Activated CD4-positive, alpha-beta T cell treated with anti-CD3 and anti-CD28 coated beads, Interleukin-2, amount 10 ng/mL, durations not matched to agents 24 days and 14 days (primary cell): ENCODE results near the gene CYP3A5. TPM values are rescaled to one million over a fixed set of nuclear protein-coding genes. Genes with fewer than 3 reads are reported as not detected.

Experiments used
- DNase-seq: peaks from one replicate; pipeline ENCODE4 v3.0.0; 2022
- H3K27ac Mint-ChIP-seq: one replicate; pipeline ENCODE4 v1.8.0; 2022; ENCODE audit warnings: mild to moderate bottlenecking, mixed read lengths
- H3K27me3 Mint-ChIP-seq: one replicate; pipeline ENCODE4 v1.8.0; 2022; ENCODE audit warnings: mixed read lengths
- H3K36me3 Mint-ChIP-seq: one replicate; pipeline ENCODE4 v1.8.0; 2022; ENCODE audit warnings: low read depth, mild to moderate bottlenecking, mixed read lengths
- H3K4me1 Mint-ChIP-seq: one replicate; pipeline ENCODE4 v1.8.0; 2021; ENCODE audit warnings: mixed read lengths
- H3K4me3 Mint-ChIP-seq: one replicate; pipeline ENCODE4 v1.8.0; 2022; ENCODE audit warnings: mild to moderate bottlenecking, moderate library complexity, mixed read lengths
- H3K9me3 Mint-ChIP-seq: one replicate; pipeline ENCODE4 v1.8.0; 2021; ENCODE audit warnings: mixed read lengths
- intact Hi-C: fragments of 100-400 bp; cut with micrococcal nuclease; formaldehyde crosslinking; loops from one replicate; pipeline ENCODE4 v1.15.1; 2023
- total RNA-seq: library from RNA; stranded (reverse); gene quantifications from 2 replicates; pipeline ENCODE4 v1.2.3, GENCODE V29; 2022

The CYP3A5 gene
- total RNA-seq, 1 donor from 2014 or later: not detected

- peak overlapping the region; percentile 91 for H3K4me3 Mint-ChIP-seq
- H3K27me3 Mint-ChIP-seq: no peaks in the 10 kb centered on the region
- H3K36me3 Mint-ChIP-seq: peaks cover 90% of the 10 kb centered on the region
- H3K4me1 Mint-ChIP-seq: peaks cover 66% of the 10 kb centered on the region
- peak overlapping the region; percentile 92 for H3K27ac Mint-ChIP-seq
- DNase-seq: peak; percentile 73
- H3K9me3 Mint-ChIP-seq: no peaks in the 10 kb centered on the region
- intact Hi-C loops: loop anchor here (1.0 to 2.0 kb wide), 2 partner anchors 14 to 64 kb away; partner anchors contain the start of gene ZNF655
Measured at GRCh38 chr7:99623091-99623693, 56.6 kb downstream of the CYP3A5 start.

- peak overlapping the region; percentile 92 for H3K27ac Mint-ChIP-seq
- peaks cover 89% of the 10 kb centered on the region for H3K36me3 Mint-ChIP-seq
- H3K27me3 Mint-ChIP-seq: no peaks in the 10 kb centered on the region
- no peak for DNase-seq
- peaks cover 71% of the 10 kb centered on the region for H3K4me1 Mint-ChIP-seq
- intact Hi-C loops: loop anchor here (2.0 kb wide), 1 partner anchor 64 kb away; the partner anchor contains the start of gene ZNF655
- H3K4me3 Mint-ChIP-seq: peak overlapping the region; percentile 91
- no peaks in the 10 kb centered on the region for H3K9me3 Mint-ChIP-seq
Measured at GRCh38 chr7:99622596-99622995, 57.2 kb downstream of the CYP3A5 start.

- Mint-ChIP-seq H3K9me3 (no peaks in the 10 kb centered on the region), H3K27me3 (no peaks in the 10 kb centered on the region), H3K4me1 (peaks cover 69% of the 10 kb centered on the region), H3K4me3 (peak overlapping the region; percentile 7), H3K36me3 (peaks cover 83% of the 10 kb centered on the region), H3K27ac (peak overlapping the region; percentile 73)
- intact Hi-C loops: no loop called here
- no peak for DNase-seq
Measured at GRCh38 chr7:99621271-99621670, 58.5 kb downstream of the CYP3A5 start.

DNA sequence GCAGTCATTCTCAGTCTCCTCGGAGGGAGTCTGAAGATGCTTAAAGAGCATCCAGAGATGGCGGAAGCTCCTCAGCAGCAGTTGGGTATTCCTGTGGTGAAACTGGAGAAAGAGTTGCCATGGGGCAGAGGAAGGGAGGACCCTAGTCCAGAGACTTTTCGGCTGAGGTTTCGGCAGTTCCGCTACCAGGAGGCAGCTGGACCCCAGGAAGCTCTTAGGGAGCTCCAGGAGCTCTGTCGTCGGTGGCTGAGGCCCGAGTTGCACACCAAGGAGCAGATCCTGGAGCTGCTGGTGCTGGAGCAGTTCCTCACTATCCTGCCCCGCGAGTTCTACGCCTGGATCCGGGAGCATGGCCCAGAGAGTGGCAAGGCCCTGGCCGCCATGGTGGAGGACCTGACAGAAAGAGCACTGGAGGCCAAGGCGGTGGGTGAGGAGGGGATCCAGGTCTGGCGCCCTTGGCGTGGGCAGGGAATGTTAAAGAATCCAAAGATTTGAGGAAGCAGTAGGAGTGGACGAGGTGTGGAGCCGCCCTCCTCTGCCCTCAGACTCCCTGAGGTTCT is 60.1 kb downstream of the CYP3A5 start:
- Mint-ChIP-seq H3K4me3 (no peak overlapping the region), H3K27ac (peak overlapping the region; percentile 46), H3K27me3 (no peaks in the 10 kb centered on the region), H3K36me3 (peaks cover 67% of the 10 kb centered on the region), H3K4me1 (peaks cover 60% of the 10 kb centered on the region), H3K9me3 (no peaks in the 10 kb centered on the region)
- no peak for DNase-seq
- intact Hi-C loops: loop anchor here (5.0 to 10.0 kb wide), 2 partner anchors 218 to 375 kb away; no protein-coding TSS in a partner anchor

GRCh38 chr7:99618726-99619125 is 61.1 kb downstream of the CYP3A5 start:
- Mint-ChIP-seq H3K27me3 (no peaks in the 10 kb centered on the region), H3K27ac (peak overlapping the region; percentile 23), H3K4me1 (peaks cover 50% of the 10 kb centered on the region), H3K36me3 (peaks cover 58% of the 10 kb centered on the region), H3K9me3 (no peaks in the 10 kb centered on the region), H3K4me3 (peak overlapping the region; percentile 96)
- no peak for DNase-seq
- intact Hi-C loops: loop anchor here (5.0 to 10.0 kb wide), 2 partner anchors 219 to 376 kb away; no protein-coding TSS in a partner anchor

- intact Hi-C loops: loop anchor here (2.0 to 10.0 kb wide), 3 partner anchors 112 to 378 kb away; partner anchors contain the start of gene ZKSCAN5
- peaks cover 5% of the 10 kb centered on the region for H3K9me3 Mint-ChIP-seq
- peak overlapping the region; percentile 96 for H3K4me3 Mint-ChIP-seq
- DNase-seq: no peak
- H3K4me1 Mint-ChIP-seq: peaks cover 36% of the 10 kb centered on the region
- no peaks in the 10 kb centered on the region for H3K27me3 Mint-ChIP-seq
- H3K36me3 Mint-ChIP-seq: peaks cover 43% of the 10 kb centered on the region
- H3K27ac Mint-ChIP-seq: peak overlapping the region; percentile 97
Measured at GRCh38 chr7:99617192-99617781, 62.5 kb downstream of the CYP3A5 start.

- peaks cover 38% of the 10 kb centered on the region for H3K36me3 Mint-ChIP-seq
- DNase-seq: peak; percentile 95
- H3K9me3 Mint-ChIP-seq: peaks cover 5% of the 10 kb centered on the region
- no peaks in the 10 kb centered on the region for H3K27me3 Mint-ChIP-seq
- H3K27ac Mint-ChIP-seq: peak within 1 kb of the TSS; percentile 97
- peak within 1 kb of the TSS; percentile 96 for H3K4me3 Mint-ChIP-seq
- intact Hi-C loops: loop anchor here (1.0 to 10.0 kb wide), 4 partner anchors 64 to 378 kb away; partner anchors contain the start of genes FAM200A and ZKSCAN5
- H3K4me1 Mint-ChIP-seq: peaks cover 35% of the 10 kb centered on the region
Measured at GRCh38 chr7:99616359-99617191, 63.2 kb downstream of the CYP3A5 start, which contains the start of gene ZSCAN25. Gene ZSCAN25 (plus strand): TSS chr7:99616946. CDS start chr7:99619607, 2,661 bp downstream.

GRCh38 chr7:99615989-99616358 is 63.8 kb downstream of the CYP3A5 start:
- peak overlapping the region; percentile 97 for H3K27ac Mint-ChIP-seq
- peaks cover 31% of the 10 kb centered on the region for H3K4me1 Mint-ChIP-seq
- DNase-seq: no peak
- H3K9me3 Mint-ChIP-seq: peaks cover 5% of the 10 kb centered on the region
- no peaks in the 10 kb centered on the region for H3K27me3 Mint-ChIP-seq
- intact Hi-C loops: loop anchor here (1.0 to 10.0 kb wide), 4 partner anchors 64 to 379 kb away; partner anchors contain the start of genes FAM200A and ZKSCAN5
- peaks cover 32% of the 10 kb centered on the region for H3K36me3 Mint-ChIP-seq
- H3K4me3 Mint-ChIP-seq: peak overlapping the region; percentile 96

GRCh38 chr7:99614495-99614894 is 65.3 kb downstream of the CYP3A5 start:
- H3K4me1 Mint-ChIP-seq: peaks cover 29% of the 10 kb centered on the region
- H3K9me3 Mint-ChIP-seq: peaks cover 5% of the 10 kb centered on the region
- H3K4me3 Mint-ChIP-seq: no peak overlapping the region
- no peak overlapping the region for H3K27ac Mint-ChIP-seq
- no peaks in the 10 kb centered on the region for H3K27me3 Mint-ChIP-seq
- DNase-seq: no peak
- intact Hi-C loops: loop anchor here (10.0 kb wide), 1 partner anchor 380 kb away; no protein-coding TSS in a partner anchor
- H3K36me3 Mint-ChIP-seq: peaks cover 19% of the 10 kb centered on the region

DNA sequence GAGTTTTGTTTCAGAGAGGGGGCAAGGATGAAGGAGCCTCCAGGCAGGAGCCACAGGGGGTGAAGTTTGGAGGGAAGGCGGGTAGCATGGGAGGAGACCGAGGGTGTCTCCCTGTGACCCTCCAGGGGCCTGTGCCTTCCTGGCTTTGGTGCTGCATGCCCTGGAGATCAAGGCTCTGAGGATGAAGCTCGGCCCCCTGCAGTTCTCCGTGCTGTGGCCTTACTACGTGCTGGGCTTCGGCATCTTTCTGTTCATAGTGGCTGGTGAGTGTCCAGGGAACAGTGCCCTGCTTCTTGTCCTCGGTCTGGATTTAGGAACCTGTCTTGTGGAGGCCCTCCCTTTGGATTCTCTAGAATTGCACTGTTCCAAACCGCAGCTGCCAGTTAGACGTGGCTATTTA is 72.2 kb downstream of the CYP3A5 start:
- no peaks in the 10 kb centered on the region for H3K9me3 Mint-ChIP-seq
- no peaks in the 10 kb centered on the region for H3K36me3 Mint-ChIP-seq
- H3K4me1 Mint-ChIP-seq: peaks cover 4% of the 10 kb centered on the region
- DNase-seq: no peak
- no peaks in the 10 kb centered on the region for H3K27me3 Mint-ChIP-seq
- no peak overlapping the region for H3K4me3 Mint-ChIP-seq
- H3K27ac Mint-ChIP-seq: no peak overlapping the region
- intact Hi-C loops: no loop called here

GRCh38 chr7:99606531-99606930 is 73.3 kb downstream of the CYP3A5 start:
- DNase-seq: no peak
- Mint-ChIP-seq H3K27me3 (no peaks in the 10 kb centered on the region), H3K9me3 (no peaks in the 10 kb centered on the region), H3K4me1 (peaks cover 4% of the 10 kb centered on the region), H3K27ac (no peak overlapping the region), H3K4me3 (no peak overlapping the region), H3K36me3 (no peaks in the 10 kb centered on the region)
- intact Hi-C loops: no loop called here

GRCh38 chr7:99605527-99605926 is 74.3 kb downstream of the CYP3A5 start:
- peaks cover 4% of the 10 kb centered on the region for H3K4me1 Mint-ChIP-seq
- no peak overlapping the region for H3K27ac Mint-ChIP-seq
- no peaks in the 10 kb centered on the region for H3K36me3 Mint-ChIP-seq
- H3K9me3 Mint-ChIP-seq: no peaks in the 10 kb centered on the region
- no peak overlapping the region for H3K4me3 Mint-ChIP-seq
- no peak for DNase-seq
- no peaks in the 10 kb centered on the region for H3K27me3 Mint-ChIP-seq
- intact Hi-C loops: no loop called here

DNA sequence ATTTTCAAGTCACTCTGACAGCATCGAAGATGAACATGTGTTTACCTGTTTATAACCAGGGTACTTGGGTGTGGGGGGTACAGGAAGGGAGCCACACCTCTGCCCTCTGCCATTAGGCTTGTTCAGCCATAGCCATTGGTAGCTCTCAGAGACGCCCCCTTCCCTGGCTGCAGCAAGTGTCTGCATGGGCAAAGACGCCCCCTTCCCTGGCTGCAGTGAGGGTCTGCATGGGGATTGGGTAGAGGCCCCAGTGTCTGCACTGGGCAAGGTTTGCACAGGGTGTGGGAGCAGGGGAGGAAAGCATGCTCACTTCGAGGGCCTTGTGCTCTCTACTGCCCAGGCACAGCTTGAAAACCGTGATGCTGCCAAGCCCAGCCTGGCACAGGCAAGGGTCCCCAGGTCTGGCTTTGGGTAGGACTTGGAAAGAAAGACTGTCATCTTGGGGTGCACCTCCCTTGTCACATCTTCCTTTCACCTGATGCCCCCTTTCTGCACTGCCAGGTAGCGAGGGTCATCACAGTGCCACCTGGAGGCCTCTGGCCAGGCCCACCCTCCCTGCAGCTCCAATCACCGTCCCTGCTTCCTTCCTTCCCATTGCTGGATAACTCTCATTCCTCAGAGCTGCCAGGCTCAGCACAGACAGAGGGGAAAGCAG is 78.0 kb downstream of the CYP3A5 start:
- Mint-ChIP-seq H3K4me3 (no peak overlapping the region), H3K27me3 (no peaks in the 10 kb centered on the region), H3K9me3 (no peaks in the 10 kb centered on the region), H3K4me1 (peaks cover 4% of the 10 kb centered on the region), H3K36me3 (no peaks in the 10 kb centered on the region), H3K27ac (no peak overlapping the region)
- no peak for DNase-seq
- intact Hi-C loops: no loop called here
